ENCODE measurements around the gene ZNF514. TPM values are rescaled to one million over a fixed set of nuclear protein-coding genes. Genes with fewer than 3 reads are reported as not detected.

ZNF514 gene
- total and polyA plus RNA-seq, 2 of the 8 experiments (the other 6 are each of a cell fraction or from before 2014, with no cell fraction given), result 5.3 to 13.3 TPM

GRCh38 chr2:95149397-95149984 is 10.2 kb downstream of the ZNF514 start:
- H3K4me2 ChIP-seq (ENCODE audit: insufficient read depth in 1 of 2, low read depth in 2 of 2, low read length in 2 of 2), result no peak overlapping the region
- H3K14ac ChIP-seq (ENCODE audit: insufficient read length), result no peak overlapping the region
- H3K79me2 ChIP-seq (ENCODE audit: control insufficient read depth in 1 of 2, insufficient read depth in 2 of 2, low read length in 2 of 2), result no peaks in the 10 kb centered on the region
- H4K5ac ChIP-seq (ENCODE audit: insufficient read length, low read depth, low read length), result no peak overlapping the region
- no peaks in the 10 kb centered on the region for H4K20me1 ChIP-seq (replicated peaks in 1 of 2; ENCODE audit: control insufficient read depth in 1 of 2, insufficient read depth in 2 of 2, low read length in 2 of 2)
- H3K23ac ChIP-seq (ENCODE audit: insufficient read length), result no peak overlapping the region
- CTCF ChIA-PET (ENCODE audit: partially characterized antibody), result interaction anchor here (0.6 kb wide), 1 partner anchor 27 kb away, joined by 4 read pairs; no protein-coding TSS in a partner anchor
- H3K9me3 ChIP-seq (ENCODE audit: insufficient read depth in 2 of 2, low read depth in 1 of 2, low read length in 1 of 2), result peaks cover 77 to 89% of the 10 kb centered on the region in 2 experiments
- H2BK12ac ChIP-seq (ENCODE audit: low read depth, low read length), result no peak overlapping the region
- H3K27ac ChIP-seq (ENCODE audit: low read depth, low read length), result no peak overlapping the region
- no peak overlapping the region for H2BK15ac ChIP-seq (ENCODE audit: low read length)
- no peaks in the 10 kb centered on the region for H3K23me2 ChIP-seq (ENCODE audit: low read depth, low read length)
- H3K79me1 ChIP-seq (ENCODE audit: low read depth, low read length), result no peaks in the 10 kb centered on the region
- no peak overlapping the region for H3K9ac ChIP-seq (replicated peaks in 1 of 4; ENCODE audit: extremely low read depth in 1 of 4, low read depth in 3 of 4, low read length in 3 of 4)
- FAIRE-seq (no peak), DNase-seq (ENCODE audit: low read depth in 1 of 2, low spot score in 2 of 2) (no peak)
- H3K4ac ChIP-seq (replicated peaks; ENCODE audit: insufficient read length, low read depth, low read length), result no peak overlapping the region
- H3K4me1 ChIP-seq (replicated peaks in 1 of 4; ENCODE audit: control insufficient read depth in 3 of 4, insufficient read depth in 4 of 4, low read length in 3 of 4), result no peaks in the 10 kb centered on the region
- peaks cover 0 to 1% (median 0%) of the 10 kb centered on the region in 4 experiments; a peak in 1 of 7 replicates for H3K27me3 ChIP-seq (replicated peaks in 1 of 4; ENCODE audit: control insufficient read depth in 3 of 4, extremely low read depth in 1 of 4, insufficient read depth in 3 of 4, low read length in 3 of 4)
- H3K18ac ChIP-seq (ENCODE audit: extremely low read depth, low read length), result no peak overlapping the region
- H2BK120ac ChIP-seq (replicated peaks; ENCODE audit: low read depth, low read length), result no peak overlapping the region
- H4K8ac ChIP-seq (ENCODE audit: extremely low read depth, insufficient read depth, low read length), result no peak overlapping the region
- H3K36me3 ChIP-seq (ENCODE audit: control insufficient read depth in 2 of 4, insufficient read depth in 4 of 4, low read length in 3 of 4), result peaks cover 5 to 67% (median 32%) of the 10 kb centered on the region in 4 experiments
- TF ChIP-seq HDAC2 (IDR thresholded peaks at IDR 0.05; ENCODE audit: borderline replicate concordance in 1 of 2, low read depth in 2 of 2, low read length in 2 of 2) (no peak), ZNF274 (IDR thresholded peaks at IDR 0.05; ENCODE audit: borderline replicate concordance, extremely low read depth, low read length) (peak; percentile 99)
- H3K56ac ChIP-seq (replicated peaks; ENCODE audit: insufficient read length, low read depth, low read length), result no peak overlapping the region
- 90% methylated on average over 6 of the region's 6 CpGs; no CpG with 5 or more reads in 1 of the 2 experiments for WGBS, 2 experiments (ENCODE audit: extremely low coverage in 1 of 2, insufficient coverage in 1 of 2, insufficient read length in 1 of 2, insufficient replicate concordance in 2 of 2, low coverage in 1 of 2, low lambda C conversion rate in 2 of 2, missing lambda C conversion rate in 1 of 2)
- H3K4me3 ChIP-seq (ENCODE audit: extremely low read depth in 1 of 4, insufficient read depth in 2 of 4, low read depth in 3 of 4, low read length in 4 of 4), result no peak overlapping the region
- no peak overlapping the region for H2BK5ac ChIP-seq (ENCODE audit: low read depth, low read length)
- no peak overlapping the region for H4K91ac ChIP-seq (replicated peaks; ENCODE audit: insufficient read length, low read length)
- no peak overlapping the region for H2BK20ac ChIP-seq (ENCODE audit: low read length)
- POLR2A ChIA-PET (ENCODE audit: partially characterized antibody), result no interaction called here
- H2AFZ ChIP-seq (ENCODE audit: low read length), result no peak overlapping the region
- H2AK5ac ChIP-seq (ENCODE audit: low read depth, low read length), result no peak overlapping the region

All from H1 (cell line).